Epithelial cell of proximal tubule (primary cell): ENCODE data around the gene RTP5. TPM values are rescaled to one million over a fixed set of nuclear protein-coding genes. Genes with fewer than 3 reads are reported as not detected.

Source experiments
- DNase-seq: peaks from one replicate; pipeline ENCODE4 v3.0.0-alpha.2; 2011; ENCODE audit warnings: low read depth
- H3K4me3 ChIP-seq: 2 replicates; pipeline ENCODE4 v1.5.1; 2011; ENCODE audit warnings: low read depth, mild to moderate bottlenecking, low read length
- total RNA-seq: library from RNA; depleted of rRNA; stranded (reverse); fragments of >200 nt; gene quantifications from 2 replicates; pipeline ENCODE4 v1.2.3, GENCODE V29; 2015
- TF ChIP-seq, protein P1 (sequence below): conservative IDR thresholded peaks from 2 replicates; pipeline ENCODE4 v1.5.1; 2012; ENCODE audit warnings: low read depth, mild to moderate bottlenecking, low read length

The RTP5 gene
- total RNA-seq, 1 donor from 2014 or later = not detected

DNA sequence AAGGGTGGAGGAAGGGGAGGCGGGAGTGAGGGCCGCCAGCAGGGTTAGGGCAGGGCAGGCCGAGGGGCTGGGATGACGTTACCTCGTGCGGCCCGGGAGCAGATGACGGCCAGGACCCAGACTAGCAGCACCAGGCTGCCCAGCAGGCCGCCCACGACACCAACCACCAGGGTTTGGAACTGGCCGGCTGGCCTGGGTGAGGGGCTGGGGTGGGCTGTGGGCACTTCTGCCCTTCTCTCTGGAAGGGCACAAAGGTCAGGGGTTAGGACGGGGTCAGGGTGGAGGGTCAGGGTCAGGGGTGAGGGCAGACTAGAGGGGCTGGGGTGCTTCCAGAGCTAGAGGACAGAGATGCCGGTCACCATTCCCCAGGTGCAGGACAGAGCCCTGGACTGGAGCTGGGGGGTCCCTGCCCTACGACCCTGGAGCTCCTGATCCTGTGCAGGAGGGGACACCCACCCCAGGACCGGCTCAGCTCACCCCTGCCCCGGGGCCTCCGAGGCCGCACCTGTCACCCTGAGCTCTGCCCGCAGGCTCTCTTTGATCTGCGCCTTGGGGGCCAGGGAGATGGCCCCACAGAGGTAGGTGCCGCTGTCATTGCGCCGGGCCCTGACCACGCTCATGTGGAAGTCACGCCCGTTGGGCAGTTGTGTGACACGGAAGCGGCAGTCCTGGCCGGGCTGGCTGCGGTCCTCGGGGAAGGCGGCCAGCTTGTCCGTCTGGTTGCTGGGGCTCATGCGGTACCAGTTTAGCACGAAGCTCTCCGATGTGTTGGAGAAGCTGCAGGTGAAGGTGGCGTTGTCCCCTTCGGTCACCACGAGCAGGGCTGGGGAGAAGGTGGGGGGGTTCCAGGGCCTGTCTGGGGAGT is 17.2 kb upstream of the RTP5 start:
- DNase-seq = no peak
- no peak overlapping the region for H3K4me3 ChIP-seq
- TF ChIP-seq, protein P1, sequence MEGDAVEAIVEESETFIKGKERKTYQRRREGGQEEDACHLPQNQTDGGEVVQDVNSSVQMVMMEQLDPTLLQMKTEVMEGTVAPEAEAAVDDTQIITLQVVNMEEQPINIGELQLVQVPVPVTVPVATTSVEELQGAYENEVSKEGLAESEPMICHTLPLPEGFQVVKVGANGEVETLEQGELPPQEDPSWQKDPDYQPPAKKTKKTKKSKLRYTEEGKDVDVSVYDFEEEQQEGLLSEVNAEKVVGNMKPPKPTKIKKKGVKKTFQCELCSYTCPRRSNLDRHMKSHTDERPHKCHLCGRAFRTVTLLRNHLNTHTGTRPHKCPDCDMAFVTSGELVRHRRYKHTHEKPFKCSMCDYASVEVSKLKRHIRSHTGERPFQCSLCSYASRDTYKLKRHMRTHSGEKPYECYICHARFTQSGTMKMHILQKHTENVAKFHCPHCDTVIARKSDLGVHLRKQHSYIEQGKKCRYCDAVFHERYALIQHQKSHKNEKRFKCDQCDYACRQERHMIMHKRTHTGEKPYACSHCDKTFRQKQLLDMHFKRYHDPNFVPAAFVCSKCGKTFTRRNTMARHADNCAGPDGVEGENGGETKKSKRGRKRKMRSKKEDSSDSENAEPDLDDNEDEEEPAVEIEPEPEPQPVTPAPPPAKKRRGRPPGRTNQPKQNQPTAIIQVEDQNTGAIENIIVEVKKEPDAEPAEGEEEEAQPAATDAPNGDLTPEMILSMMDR = no peak

DNA sequence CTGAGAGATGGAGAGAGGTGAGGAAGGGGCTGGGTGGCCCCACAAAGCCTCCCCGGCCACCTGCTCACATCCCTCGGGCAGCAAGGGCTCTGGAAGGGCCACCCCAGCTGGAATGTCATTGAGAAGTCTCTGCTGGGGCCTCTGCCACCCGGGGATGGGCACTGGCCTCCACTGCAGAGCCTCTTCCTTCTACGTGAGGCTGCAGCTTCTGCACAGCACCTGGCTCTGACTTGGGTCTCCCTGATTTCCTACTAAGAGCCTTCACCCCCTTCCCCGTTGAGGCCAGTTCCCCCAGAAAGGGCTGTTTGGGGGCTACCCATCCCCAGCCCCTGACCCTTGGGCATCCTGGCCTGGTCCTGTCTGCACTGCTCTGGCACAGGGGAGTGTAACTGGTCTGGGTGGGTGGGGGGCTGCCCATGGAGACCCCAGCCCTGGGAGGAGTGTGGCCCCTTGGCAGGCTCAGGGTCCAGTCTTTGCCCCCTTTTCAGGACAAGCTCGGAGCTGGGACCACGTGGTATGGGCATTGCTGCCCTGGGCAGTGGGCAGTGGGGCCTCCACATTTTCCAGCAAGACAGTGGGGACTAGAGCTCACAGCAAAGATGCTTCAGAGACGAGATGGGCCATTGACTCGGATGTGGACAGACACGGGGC is 16.4 kb upstream of the RTP5 start:
- TF ChIP-seq, protein P1 = no peak
- no peak for DNase-seq
- no peak overlapping the region for H3K4me3 ChIP-seq

DNA sequence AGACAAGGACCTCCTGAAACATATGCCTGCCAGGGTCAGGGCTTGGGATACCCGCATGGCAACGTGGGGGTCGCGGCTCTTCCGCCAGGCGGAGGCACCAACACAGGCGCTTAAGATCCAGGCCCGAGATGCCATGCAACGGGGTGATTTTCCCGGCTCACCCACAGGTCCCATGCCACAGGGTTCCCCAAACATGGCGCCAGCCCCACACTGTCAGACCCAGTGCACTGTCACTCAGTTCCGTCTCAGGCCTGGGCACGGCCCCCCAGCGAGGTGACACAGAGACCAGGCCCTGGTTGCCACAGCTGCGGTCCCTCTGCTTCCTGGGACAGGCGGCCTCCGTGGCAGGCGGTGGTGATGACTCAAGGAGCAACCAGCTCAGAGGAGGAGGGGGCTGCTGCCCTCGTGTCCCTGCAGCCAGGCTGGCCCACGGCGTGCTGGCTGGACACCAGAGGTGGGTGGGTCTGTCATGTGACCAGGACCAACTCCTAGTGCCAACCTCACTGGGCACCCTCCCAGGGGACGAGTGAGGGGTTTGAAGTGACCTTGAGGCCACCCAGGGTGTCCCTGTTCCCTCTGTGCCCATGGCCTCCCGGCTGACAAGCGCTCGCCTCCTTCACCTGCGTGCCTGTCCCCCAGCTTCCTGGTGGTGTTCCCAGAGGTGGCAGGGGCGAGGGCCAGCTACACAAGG is 15.7 kb upstream of the RTP5 start:
- DNase-seq = no peak
- TF ChIP-seq, protein P1 = no peak
- H3K4me3 ChIP-seq = no peak overlapping the region

DNA sequence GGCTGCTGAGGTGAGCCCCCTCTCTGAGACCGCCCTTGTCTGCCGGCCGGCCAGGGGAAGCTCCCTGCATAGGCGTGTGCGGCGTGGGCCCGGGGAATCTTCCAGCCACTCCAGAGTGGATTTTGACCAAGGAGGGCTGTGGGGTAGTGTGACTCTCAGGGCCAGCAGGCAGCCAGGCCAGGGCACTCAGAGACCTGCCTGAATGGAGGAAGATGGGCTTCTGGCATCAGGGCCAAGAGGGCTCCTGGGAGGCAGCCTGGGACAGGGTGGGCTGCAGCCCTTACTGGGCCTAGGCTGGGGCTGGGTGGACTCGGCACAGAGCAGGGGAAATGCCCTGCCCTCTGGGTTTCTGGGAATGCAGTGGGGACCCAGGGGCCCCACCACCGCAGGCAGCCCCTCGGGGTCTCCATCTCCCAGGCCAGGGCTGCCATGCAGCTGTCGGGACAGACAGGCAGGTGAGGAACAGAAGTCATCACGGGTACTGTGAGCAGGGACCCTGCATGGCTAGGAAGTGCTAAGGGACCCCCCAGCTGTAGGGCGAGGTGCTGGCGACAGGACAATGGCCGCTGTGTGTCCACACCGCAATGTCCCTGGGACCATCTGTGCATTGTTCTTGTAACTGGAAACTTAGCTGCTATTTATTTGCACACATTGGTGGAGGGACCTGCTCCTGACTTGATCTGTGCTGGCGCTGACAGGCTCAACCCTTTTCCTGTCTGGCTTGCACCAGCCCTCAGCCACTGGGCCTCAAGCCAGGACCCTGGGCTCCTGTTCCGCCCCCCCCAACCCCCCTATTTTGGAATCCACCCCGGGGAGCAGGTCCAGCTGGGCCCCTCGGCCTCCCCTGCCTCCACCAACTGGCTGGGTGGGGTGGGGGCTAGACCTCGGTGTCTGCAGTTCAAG is 14.9 kb upstream of the RTP5 start:
- TF ChIP-seq, protein P1 = no peak
- no peak overlapping the region for H3K4me3 ChIP-seq
- no peak for DNase-seq

DNA sequence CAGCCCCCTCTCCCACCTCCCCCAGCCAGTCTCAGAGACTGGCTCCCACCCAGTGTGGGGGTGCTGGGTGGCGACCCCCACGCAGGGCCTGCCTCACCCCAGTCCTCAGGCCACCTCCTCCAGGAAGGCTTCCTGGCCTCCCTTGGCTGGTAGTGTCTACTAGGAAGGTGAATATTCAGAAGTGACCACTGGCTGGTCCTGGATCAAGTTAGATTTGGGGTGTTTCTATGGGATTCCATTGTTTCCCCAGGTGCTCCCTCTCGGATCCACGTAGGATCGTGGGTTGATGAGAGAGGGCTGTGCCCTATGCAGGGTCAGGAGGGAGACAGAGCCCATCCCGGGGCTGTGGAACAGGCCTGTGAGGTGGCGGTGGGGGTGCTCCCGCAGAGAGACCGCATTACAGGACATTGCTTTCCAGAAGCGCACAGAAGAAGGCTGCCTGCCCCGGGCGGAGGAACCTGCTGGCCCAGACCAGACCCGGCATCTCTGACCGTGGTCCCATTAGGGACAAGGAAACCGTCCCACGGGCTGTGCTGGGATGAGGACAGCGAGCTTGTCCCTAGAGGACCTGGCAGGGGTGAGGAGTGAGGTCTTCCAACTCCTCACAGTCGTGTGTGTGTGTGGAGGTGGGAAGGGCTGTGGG is 14.2 kb upstream of the RTP5 start:
- TF ChIP-seq, protein P1 = no peak
- no peak for DNase-seq
- no peak overlapping the region for H3K4me3 ChIP-seq

DNA sequence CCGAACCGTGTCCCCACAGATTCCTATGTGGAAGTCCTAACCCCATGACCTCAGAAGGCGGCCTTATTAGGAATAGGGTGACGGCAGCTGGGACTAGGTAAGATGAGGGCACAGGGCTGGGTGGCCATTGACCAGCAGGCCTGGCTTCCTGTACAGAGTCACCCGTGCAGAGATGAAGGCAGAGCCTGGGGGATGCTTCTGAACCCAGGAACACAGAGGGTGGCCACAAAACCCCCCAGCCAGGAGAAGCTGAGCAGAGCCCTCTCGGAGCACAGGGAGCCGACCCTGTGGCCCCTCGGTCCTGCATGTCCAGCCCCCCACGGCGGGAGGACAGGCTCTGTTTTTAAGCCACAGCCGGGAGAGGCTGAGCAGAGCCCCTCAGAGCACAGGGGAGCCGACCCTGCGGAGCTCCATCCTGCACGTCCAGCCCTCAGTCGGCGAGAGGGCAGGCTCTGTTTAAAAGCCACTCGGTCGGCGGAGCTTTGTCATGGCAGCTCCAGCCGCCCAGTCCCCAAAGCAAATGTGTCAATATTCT is 13.6 kb upstream of the RTP5 start:
- no peak for DNase-seq
- no peak overlapping the region for H3K4me3 ChIP-seq
- TF ChIP-seq, protein P1 = no peak
